HEK293 (cell line): ENCODE results near the gene SPRY4.

Source experiments
- CTCF ChIA-PET: fragments of 350-600 bp; formaldehyde crosslinking; extraction: SDS; loops from one replicate; lab custom pipeline; 2021; ENCODE audit warnings: antibody characterized with exemption; lab: Yijun Ruan, JAX
- POLR2A ChIA-PET: fragments of 300-600 bp; formaldehyde crosslinking; extraction: SDS; loops from one replicate; lab custom pipeline; 2020; ENCODE audit warnings: antibody characterized with exemption, inconsistent platforms; lab: Yijun Ruan, JAX
- H3K27ac ChIP-seq: fragments of 200-500 bp; sonication (Bioruptor generic); 2 replicates; pipeline ENCODE4 v1.5.1; 2014; ENCODE audit warnings: low read depth, low read length, control low read depth, inconsistent platforms; ENCODE audit errors: extremely low read depth
- H3K36me3 ChIP-seq, 2 experiments: fragments of 200-500 bp in 1 of 2; sonication (Bioruptor generic) in 1 of 2; 1 replicate in 1 of 2; 2 replicates in 1 of 2; pipeline ENCODE4 v1.5.1; 2014 to 2017; ENCODE audit warnings: inconsistent platforms in 2 of 2, low read length in 2 of 2; ENCODE audit not compliant: control insufficient read depth in 2 of 2, insufficient read depth in 1 of 2
- H3K4me1 ChIP-seq: fragments of 200-500 bp; sonication (Bioruptor generic); 2 replicates; pipeline ENCODE4 v1.5.1; 2014; ENCODE audit warnings: mild to moderate bottlenecking, low read length, inconsistent platforms; ENCODE audit not compliant: control insufficient read depth, insufficient read depth
- H3K4me3 ChIP-seq: 2 replicates; pipeline ENCODE4 v1.5.1; 2011; ENCODE audit warnings: low read depth, mild to moderate bottlenecking, control low read depth, low read length, moderate library complexity
- H3K9me3 ChIP-seq: fragments of 200-500 bp; sonication (Bioruptor generic); 2 replicates; pipeline ENCODE4 v1.5.1; 2014; ENCODE audit warnings: low read depth, low read length, inconsistent platforms; ENCODE audit not compliant: control insufficient read depth, insufficient read depth
- FEZF1 ChIP-seq: fragments of 450-650 bp; formaldehyde crosslinking; IDR thresholded peaks from 2 replicates; pipeline ENCODE4 v1.5.1; 2016; ENCODE audit warnings: missing biosample characterization, missing genetic modification characterization
- GLIS1 ChIP-seq: fragments of 450-650 bp; formaldehyde crosslinking; IDR thresholded peaks from 2 replicates; pipeline ENCODE4 v1.5.1; 2016; ENCODE audit warnings: missing biosample characterization, missing genetic modification characterization
- HOXA7 ChIP-seq: sonication (generic); formaldehyde crosslinking; IDR thresholded peaks from 2 replicates; pipeline ENCODE4 v1.8.1; 2022; ENCODE audit warnings: missing genetic modification reagents, borderline replicate concordance
- HOXD13 ChIP-seq: sonication (generic); formaldehyde crosslinking; IDR thresholded peaks from 2 replicates; pipeline ENCODE4 v1.8.0; 2022; ENCODE audit warnings: missing genetic modification reagents, borderline replicate concordance
- MYNN ChIP-seq: fragments of 450-650 bp; formaldehyde crosslinking; IDR thresholded peaks from 2 replicates; pipeline ENCODE4 v1.5.1; 2016; ENCODE audit warnings: missing biosample characterization, missing genetic modification characterization, borderline replicate concordance
- PRDM1 ChIP-seq: fragments of 450-650 bp; formaldehyde crosslinking; IDR thresholded peaks from 2 replicates; pipeline ENCODE4; 2016; ENCODE audit warnings: missing biosample characterization, missing genetic modification characterization
- SCRT1 ChIP-seq: fragments of 450-650 bp; formaldehyde crosslinking; IDR thresholded peaks from 2 replicates; pipeline ENCODE4 v1.5.1; 2016; ENCODE audit warnings: missing biosample characterization, missing genetic modification characterization, borderline replicate concordance
- SP7 ChIP-seq: fragments of 450-650 bp; formaldehyde crosslinking; IDR thresholded peaks from 2 replicates; pipeline ENCODE4 v1.5.1; 2016; ENCODE audit warnings: missing biosample characterization, missing genetic modification characterization
- TCF7L2 ChIP-seq: IDR thresholded peaks from 2 replicates; pipeline ENCODE4 v1.6.1; 2011; ENCODE audit warnings: low read depth, mild to moderate bottlenecking, inconsistent platforms, low read length, moderate library complexity, borderline replicate concordance
- TRIM28 ChIP-seq: IDR thresholded peaks from 2 replicates; pipeline ENCODE4 v1.6.1; 2011; ENCODE audit warnings: low read length, control low read depth, borderline replicate concordance
- ZNF140 ChIP-seq: fragments of 450-650 bp; formaldehyde crosslinking; IDR thresholded peaks from 2 replicates; pipeline ENCODE4 v1.5.1; 2016; ENCODE audit warnings: missing biosample characterization, missing genetic modification characterization
- ZNF157 ChIP-seq: fragments of 450-650 bp; formaldehyde crosslinking; IDR thresholded peaks from 2 replicates; pipeline ENCODE4 v1.5.1; 2016; ENCODE audit warnings: missing biosample characterization, missing genetic modification characterization
- ZNF16 ChIP-seq: fragments of 450-650 bp; formaldehyde crosslinking; IDR thresholded peaks from 2 replicates; pipeline ENCODE4 v1.5.1; 2016; ENCODE audit warnings: low read depth, missing biosample characterization, missing genetic modification characterization
- ZNF175 ChIP-seq: fragments of 450-650 bp; formaldehyde crosslinking; IDR thresholded peaks from 2 replicates; pipeline ENCODE4 v1.5.1; 2016; ENCODE audit warnings: missing biosample characterization, missing genetic modification characterization
- ZNF24 ChIP-seq: fragments of 450-650 bp; formaldehyde crosslinking; IDR thresholded peaks from 2 replicates; pipeline ENCODE4 v1.5.1; 2016; ENCODE audit warnings: missing biosample characterization, missing genetic modification characterization
- ZNF555 ChIP-seq: fragments of 450-650 bp; formaldehyde crosslinking; conservative IDR thresholded peaks from 2 replicates; pipeline ENCODE4 v1.5.1; 2017; ENCODE audit warnings: missing biosample characterization, mild to moderate bottlenecking, missing genetic modification characterization, inconsistent platforms
- ZNF596 ChIP-seq: fragments of 450-650 bp; IDR thresholded peaks from 2 replicates; pipeline ENCODE4 v1.5.0; 2018; ENCODE audit warnings: missing biosample characterization, mild to moderate bottlenecking, missing genetic modification characterization, moderate library complexity
- ZNF654 ChIP-seq: fragments of 450-650 bp; formaldehyde crosslinking; IDR thresholded peaks from 2 replicates; pipeline ENCODE4 v1.5.1; 2016; ENCODE audit warnings: low read depth, missing biosample characterization, missing genetic modification characterization
- TF ChIP-seq, protein P1 (sequence below): fragments of 450-650 bp; formaldehyde crosslinking; conservative IDR thresholded peaks from 2 replicates; pipeline ENCODE4 v1.5.1; 2016; ENCODE audit warnings: low read depth, missing biosample characterization, missing genetic modification characterization

SPRY4 gene

DNA sequence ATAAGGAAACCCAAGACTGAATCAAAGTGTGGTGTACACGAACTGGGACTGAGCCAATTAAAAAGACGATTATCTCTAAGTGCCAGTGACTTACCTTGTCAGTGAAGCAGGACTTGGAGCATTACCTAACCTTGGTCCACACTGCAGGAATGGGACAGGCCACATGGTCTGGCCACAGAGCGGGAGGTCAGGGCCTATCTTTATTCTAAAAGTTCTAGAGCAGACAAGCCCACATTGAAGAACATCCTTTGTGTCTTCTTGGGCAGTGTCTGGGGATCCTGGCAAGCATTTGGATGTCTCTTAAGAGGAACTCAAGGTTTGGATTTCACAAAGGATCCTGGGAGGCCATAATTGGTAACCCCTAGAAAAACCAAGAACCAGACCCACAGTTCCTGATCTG lies 16.5 kb downstream of the SPRY4 start:
- TF ChIP-seq TRIM28 (no peak), SCRT1 (tag by site-specific recombination) (no peak), ZNF16 (tag by site-specific recombination) (no peak), HOXA7 (CRISPR knock-in tag) (no peak)
- Histone ChIP-seq H3K9me3 (no peaks in the 10 kb centered on the region), H3K36me3 (peaks cover 0 to 12% of the 10 kb centered on the region in 2 experiments; a peak in 2 of 3 replicates), H3K4me1 (peaks cover 8% of the 10 kb centered on the region), H3K4me3 (no peak overlapping the region), H3K27ac (no peak overlapping the region)
- POLR2A ChIA-PET = no interaction called here
- CTCF ChIA-PET = no interaction called here

DNA sequence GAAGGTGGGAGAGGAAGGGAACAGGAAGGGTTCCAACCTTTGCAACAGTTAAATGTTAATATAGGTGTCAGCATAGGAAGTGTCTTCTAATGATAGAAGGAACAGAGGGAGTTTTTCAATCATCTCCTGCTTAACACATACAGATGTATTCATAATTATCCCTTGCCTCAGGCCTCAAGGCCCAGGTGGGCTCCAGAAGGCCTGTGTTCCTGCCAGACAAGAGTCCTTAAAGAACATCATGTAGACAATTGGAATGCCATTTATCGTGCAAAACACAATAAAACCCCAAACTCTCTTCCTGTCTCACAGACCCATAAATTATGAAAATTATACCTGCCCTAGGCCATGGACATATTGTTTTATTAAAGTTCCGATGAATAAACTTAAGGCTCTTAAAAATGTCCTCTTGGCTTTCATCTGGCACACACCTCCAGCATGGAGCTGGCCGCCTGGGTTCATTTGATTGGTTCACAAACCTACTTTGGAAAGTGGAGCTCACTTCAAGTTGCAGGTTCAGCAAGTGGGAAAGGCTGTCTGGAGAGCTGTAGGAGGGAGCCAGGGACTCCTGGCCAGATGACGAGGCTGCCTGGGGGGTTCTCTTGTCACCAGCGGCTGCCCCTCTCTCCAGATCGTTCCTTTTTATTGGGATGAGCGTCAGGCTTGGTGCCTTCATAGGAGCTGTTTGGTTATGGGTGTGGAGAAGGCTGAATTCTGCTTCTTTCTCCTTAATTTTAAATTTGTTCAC lies 17.5 kb downstream of the SPRY4 start:
- H3K4me3 ChIP-seq = no peak overlapping the region
- no peak overlapping the region for H3K27ac ChIP-seq
- ChIA-PET CTCF (no interaction called here), POLR2A (no interaction called here)
- no peaks in the 10 kb centered on the region for H3K9me3 ChIP-seq
- peaks cover 0 to 7% of the 10 kb centered on the region in 2 experiments; a peak in 2 of 3 replicates for H3K36me3 ChIP-seq
- H3K4me1 ChIP-seq = peaks cover 8% of the 10 kb centered on the region
- TF ChIP-seq GLIS1 (tag by site-specific recombination) = peak; percentile 58
- no peak for TF ChIP-seq HOXD13 (CRISPR knock-in tag)
- TF ChIP-seq ZNF157 (tag by site-specific recombination) = no peak
- TF ChIP-seq, all 188 proteins: peak for 1

DNA sequence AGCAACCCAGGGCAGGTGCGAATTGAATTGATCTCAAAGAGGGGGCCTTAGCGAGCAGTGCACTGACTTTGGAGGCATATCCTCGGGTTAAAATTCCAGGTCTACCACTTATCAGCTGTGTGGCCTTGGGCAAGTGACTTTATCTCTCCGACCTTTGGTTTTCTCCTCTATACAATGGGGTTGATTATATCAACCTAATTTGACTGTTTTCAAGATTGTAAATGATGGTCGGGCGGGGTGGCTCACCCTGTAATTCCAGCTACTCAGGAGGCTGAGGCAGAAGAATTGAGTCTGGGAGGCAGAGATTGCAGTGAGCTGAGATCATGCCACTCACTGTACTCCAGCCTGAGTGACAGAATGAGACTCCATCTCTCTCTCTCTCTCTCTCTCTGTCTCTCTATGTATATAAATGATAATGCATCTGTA lies 18.7 kb downstream of the SPRY4 start:
- Histone ChIP-seq H3K27ac (no peak overlapping the region), H3K36me3 (no peaks in the 10 kb centered on the region; a peak in 1 of 3 replicates), H3K9me3 (no peaks in the 10 kb centered on the region), H3K4me1 (peaks cover 8% of the 10 kb centered on the region), H3K4me3 (no peak overlapping the region)
- TF ChIP-seq ZNF24 (tag by site-specific recombination) (no peak), ZNF654 (tag by site-specific recombination) (no peak), ZNF596 (peak; percentile 72), TCF7L2 (no peak), ZNF175 (tag by site-specific recombination) (no peak), MYNN (tag by site-specific recombination) (no peak), SP7 (tag by site-specific recombination) (peak; percentile 48; the same call in 1 of the 2 replicates), ZNF555 (tag by site-specific recombination) (no peak), ZNF140 (tag by site-specific recombination) (no peak), FEZF1 (tag by site-specific recombination) (no peak), PRDM1 (tag by site-specific recombination) (no peak)
- TF ChIP-seq, protein P1, sequence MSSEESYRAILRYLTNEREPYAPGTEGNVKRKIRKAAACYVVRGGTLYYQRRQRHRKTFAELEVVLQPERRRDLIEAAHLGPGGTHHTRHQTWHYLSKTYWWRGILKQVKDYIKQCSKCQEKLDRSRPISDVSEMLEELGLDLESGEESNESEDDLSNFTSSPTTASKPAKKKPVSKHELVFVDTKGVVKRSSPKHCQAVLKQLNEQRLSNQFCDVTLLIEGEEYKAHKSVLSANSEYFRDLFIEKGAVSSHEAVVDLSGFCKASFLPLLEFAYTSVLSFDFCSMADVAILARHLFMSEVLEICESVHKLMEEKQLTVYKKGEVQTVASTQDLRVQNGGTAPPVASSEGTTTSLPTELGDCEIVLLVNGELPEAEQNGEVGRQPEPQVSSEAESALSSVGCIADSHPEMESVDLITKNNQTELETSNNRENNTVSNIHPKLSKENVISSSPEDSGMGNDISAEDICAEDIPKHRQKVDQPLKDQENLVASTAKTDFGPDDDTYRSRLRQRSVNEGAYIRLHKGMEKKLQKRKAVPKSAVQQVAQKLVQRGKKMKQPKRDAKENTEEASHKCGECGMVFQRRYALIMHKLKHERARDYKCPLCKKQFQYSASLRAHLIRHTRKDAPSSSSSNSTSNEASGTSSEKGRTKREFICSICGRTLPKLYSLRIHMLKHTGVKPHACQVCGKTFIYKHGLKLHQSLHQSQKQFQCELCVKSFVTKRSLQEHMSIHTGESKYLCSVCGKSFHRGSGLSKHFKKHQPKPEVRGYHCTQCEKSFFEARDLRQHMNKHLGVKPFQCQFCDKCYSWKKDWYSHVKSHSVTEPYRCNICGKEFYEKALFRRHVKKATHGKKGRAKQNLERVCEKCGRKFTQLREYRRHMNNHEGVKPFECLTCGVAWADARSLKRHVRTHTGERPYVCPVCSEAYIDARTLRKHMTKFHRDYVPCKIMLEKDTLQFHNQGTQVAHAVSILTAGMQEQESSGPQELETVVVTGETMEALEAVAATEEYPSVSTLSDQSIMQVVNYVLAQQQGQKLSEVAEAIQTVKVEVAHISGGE = no peak
- ChIA-PET CTCF (interaction anchor here (0.6 to 0.8 kb wide), 2 partner anchors 55 to 649 kb away, joined by 3 read pairs; no protein-coding TSS in a partner anchor), POLR2A (no interaction called here)
